ENCODE data around the gene CDC42BPA. TPM values are rescaled to one million over a fixed set of nuclear protein-coding genes. Genes with fewer than 3 reads are reported as not detected.

The CDC42BPA gene
- total and polyA plus RNA-seq, 2 of the 8 experiments (the other 6 are each of a cell fraction or from before 2014, with no cell fraction given) = 7.1 to 28.5 TPM

DNA sequence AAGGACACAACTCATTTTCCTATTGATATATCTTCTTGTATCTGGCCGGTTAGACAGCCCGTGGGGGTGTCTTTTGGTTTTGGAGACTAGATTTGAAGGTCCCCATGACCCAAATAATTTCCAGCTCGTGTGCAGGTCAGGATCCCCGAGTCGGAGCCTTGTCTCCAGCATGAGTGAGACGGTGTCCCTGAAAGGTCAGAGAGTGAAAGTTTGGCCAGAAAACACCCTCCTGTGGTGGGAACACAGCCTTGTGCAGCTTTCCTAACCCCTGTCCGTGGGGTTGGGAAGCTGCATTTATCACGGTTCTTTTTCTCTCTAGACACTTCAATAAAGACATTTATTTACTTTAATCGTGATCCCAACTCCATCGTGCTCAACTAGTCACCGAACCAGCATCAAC is 360.6 kb downstream of the CDC42BPA start (continued):
- TF ChIP-seq BACH1 (IDR thresholded peaks at IDR 0.05; ENCODE audit: low read length) = no peak

All from H1 (cell line).